GM18526 (cell line): Measurements from ENCODE around the gene TELO2.

Source experiments
- POLR2A ChIP-seq: IDR thresholded peaks from 3 replicates; pipeline ENCODE4 v1.6.1; 2011; ENCODE audit not compliant: insufficient read length; ENCODE audit errors: extremely low read depth

Gene TELO2

DNA sequence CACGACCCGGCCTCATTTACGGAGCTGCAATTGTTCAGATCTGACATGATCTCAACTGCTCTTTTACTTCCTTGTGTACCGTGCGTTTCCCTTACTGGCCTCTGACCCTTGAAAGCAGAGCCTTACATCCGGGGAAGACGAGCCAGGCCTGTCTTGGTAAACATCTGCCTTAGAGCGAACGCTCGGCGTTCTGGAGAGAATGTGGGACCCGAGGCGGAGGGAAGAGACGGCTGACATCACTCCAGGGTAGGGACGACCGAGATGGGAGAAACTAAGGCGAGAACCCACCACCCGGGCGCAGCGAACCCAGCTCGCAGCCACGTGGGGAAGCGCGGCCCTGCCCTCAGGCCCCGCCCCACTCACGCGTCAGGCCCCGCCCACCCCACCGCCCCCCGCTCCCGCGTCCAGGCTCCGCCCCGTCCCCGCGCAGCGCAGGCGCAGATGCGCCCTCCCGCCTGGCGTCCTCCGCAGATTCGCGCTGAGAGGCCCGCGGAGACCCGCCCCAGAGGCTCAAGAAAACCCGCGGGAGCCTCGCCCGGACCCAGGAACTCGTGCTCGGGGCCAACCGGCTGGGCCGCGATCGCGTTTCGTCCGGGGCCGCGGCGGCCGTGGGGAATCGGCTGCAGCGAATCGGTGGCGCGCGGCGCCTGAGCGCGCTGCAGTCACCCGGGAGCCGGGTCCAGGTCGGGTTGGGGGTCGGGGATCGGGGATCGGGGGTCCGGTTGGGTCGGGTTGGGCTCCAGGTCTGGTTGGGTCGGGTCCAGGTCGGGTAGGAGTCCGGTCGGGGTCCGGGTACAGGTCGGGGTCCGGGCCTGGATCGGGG lies at the start of gene TELO2:
Gene TELO2, plus strand, starts transcription at position 438 of the 823 bp plus-strand sequence. CDS start 922 bp downstream, outside the sequence.
- TF ChIP-seq POLR2A = peak; percentile 61

DNA sequence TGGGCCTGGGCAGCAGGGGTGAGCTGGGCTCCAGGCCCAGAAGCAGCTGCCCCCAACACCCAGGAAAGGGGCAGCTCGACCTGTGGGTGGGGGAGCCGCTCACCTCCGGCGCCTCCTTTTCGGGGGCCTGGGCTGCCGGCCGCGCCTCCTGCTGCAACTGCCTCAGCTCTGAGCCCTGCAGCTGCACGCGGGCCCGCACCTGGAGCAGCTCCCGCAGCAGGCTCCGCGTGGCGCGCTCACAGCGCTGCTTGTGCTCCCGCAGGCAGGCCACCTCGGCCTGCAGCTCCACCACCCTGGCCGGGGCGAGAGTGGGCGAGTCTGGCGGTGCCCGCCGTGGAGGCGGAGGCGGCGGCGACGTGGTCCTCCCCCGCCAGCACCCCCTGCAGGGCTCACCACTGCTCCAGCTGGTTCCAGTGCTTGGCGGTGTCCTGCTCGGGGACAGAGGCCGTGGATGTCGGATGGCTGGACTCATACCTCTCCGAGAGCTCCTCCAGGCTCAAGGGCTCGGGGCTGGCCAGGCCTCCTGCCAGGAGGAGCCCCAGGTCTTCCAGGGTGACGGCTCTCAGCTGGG lies 49.7 kb upstream of the TELO2 start:
- no peak for TF ChIP-seq POLR2A

DNA sequence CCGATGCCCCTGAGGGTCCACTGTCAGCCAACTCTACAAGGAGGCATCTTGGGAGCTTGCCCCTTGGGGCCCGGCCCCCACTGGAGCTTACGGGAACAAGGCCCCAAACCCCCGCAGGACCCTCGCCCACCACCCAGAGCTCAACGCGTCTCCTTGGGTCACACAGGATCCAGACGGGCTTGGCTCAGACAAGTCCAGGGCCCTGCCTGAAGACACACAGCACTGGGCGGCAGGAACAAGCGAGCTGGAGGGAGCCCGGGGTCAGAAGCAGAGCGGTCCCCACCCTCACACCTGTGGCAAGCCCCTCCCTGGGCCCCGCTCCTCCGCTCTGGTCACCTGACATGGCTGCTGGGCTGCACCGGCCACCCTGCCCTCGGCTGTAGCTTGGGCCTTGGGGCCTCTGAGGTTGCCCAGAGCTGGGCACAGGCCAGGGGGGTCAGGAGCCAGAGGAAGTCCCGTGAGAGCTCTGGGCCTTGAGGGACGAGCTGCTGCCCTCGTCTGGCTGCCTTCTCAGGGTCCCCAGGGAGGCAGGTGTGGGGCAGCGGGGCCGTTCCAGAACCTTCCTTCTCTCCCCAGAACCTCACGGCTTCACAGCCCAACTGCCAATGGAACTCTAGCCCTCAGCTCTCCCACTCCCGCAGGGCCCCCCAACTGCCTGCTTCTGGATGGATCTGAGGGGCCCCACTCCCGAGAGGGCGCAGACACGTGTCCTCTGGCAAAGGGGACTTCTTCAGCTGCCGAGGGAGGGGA lies 49.0 kb upstream of the TELO2 start, which contains the start of gene CCDC154:
Gene CCDC154, minus strand, starts transcription at position 577 of the 750 bp plus-strand sequence. Its CDS starts 234 bp downstream, at position 343.
- TF ChIP-seq POLR2A = no peak

DNA sequence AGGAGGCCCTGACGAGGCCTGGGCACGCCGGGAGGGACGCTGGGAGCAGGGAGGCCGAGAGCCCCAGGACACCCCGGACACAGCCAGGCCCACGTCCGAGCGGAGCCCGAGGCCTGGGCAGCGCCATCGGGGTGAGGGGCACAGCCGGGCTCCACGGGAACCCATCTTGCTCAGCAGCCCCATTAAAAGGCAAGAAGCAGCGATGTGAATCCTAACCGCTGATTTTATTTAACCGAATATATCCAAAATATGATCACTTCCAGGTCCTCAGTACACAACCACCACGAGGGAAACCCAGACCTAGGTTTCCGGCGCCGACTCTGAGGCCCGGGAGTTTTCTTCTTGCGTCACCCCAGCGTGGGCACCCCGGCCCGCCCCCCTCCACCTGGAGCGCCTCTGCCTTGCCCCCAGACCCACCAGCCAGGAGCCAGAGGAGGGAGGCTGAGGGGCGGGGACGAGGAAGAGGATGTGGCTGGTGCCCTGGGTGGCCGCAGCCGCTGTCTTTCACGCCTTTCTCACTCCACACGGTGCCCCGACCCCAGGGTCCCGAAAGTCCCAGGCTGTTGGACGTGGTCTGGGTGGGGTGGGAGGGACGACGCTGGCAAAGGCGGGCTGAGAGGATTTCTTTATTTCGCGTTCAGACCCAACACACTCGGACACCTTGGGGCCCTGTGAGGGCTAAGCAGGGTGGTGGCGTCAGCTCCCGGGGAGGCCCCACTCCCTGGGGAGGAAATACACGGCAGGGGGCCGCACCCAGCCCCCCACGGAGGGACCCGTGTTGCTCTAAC lies 48.2 kb upstream of the TELO2 start:
- no peak for TF ChIP-seq POLR2A

DNA sequence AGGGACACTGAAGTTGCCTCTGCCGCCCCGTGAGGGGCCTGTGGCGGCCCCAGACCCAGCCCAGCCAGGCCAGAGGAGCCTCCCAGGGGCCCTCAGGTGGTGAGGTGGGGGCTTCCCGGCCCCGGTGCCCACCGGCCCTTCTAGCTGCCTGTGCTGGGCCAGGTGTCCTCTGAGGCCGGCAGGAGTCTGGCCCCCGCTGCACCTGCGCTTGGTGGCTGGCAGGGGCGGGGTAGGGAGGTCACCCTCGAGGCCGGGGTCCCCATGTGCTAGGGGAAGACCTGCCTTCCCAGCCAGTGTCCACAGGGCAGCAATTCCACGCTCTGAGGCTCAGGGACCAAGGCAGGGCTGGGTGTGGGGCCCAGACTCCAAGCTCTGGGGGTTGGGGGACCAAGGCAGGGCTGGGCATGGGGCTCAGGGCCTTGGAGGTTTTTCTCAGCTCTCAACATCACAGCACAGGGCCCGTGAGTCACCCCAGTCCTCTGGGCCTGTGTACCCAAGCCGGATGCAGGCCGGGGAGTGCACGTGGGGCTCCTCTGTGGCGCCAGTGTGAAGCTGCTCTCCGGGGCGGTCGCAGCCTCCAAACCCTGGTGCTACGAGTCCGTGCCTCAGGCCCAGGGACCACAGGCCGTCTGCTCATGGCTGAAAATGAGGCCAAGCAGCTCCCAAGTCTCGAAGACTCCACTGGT lies 47.5 kb upstream of the TELO2 start:
- no peak for TF ChIP-seq POLR2A

DNA sequence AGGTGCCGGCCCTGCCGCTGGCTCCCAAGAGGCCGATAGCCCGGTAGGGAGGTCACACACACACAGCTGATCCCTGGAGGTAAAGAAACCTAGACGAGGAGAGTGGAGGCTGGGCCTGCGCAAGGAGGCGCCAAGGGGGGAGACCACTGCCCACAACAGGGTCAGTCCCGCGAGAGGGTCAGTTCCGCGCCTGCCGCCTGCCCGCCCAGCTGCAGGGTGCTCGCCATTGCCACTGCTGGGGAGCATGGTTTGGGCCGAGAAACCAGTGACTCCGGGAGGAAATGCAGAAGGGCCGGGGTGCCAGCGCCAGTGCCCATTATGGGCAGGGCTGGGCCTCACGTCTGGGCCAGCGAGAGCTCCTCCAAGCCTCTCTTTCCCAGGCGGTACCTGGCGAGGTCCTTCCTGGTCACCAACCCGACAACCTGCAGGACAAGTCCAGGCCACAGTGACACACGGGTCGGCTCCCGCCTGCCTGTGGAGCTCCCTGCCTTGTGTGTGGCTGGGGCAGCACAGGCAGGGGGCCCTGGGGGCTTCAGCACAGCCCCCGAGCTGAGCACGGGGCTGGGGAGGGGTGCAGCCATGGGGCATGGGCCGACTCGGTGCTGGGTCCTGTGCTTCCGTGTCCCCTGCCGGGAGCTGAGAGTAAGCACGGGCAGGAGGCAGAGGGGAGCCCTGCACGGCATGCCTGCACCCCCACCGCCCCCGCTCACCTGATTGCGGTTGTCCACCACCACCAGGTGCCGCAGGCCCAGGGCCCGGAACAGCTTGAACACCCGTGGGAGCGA lies 46.7 kb upstream of the TELO2 start:
- TF ChIP-seq POLR2A = no peak

DNA sequence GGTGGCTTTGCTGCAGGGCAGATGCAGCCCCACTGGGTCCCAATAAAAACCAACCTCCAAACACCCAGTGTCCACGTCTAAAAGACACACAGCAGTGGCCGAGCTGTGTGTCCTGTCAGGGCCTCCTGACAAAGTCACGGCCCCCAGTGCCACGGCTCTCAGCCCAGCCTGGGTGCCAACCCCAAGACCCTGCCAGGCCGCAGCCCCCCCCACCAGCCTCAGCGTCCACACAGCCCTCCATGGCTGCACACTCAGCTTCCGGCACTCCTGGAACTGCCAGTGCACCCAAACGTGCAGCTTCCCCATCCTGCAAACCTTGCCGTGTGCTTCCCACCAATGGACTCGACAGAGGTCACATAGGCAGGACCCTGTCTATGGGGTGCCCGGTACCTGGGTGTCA lies 45.2 kb upstream of the TELO2 start:
- no peak for TF ChIP-seq POLR2A

DNA sequence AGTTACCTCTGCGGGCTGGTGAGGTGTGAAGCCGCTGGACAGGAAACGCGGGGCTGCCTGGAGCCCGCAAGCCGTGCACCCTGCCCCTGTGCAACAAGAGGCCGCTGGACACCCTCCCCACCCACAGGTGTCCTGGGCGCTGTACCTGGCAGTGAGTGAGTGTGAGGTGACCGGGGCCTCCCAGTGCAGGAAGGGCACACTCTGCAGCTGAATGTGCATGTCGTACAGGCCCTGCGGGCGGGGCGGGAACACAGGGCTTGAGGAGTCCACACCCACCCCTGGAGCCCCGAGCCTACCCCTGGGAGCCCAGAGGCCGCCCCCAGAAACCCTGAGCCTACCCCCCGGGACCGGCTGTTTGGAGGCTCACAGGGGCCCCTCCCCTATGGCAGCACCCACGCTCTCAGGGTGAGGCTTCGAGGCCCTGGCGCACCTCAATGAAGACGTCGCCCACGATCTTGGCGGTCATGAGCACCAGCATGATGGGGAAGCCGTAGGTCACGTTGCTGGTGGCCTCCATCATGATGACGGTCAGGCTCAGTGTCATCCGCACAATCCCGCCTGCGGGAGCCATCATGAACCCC lies 44.5 kb upstream of the TELO2 start:
- no peak for TF ChIP-seq POLR2A

DNA sequence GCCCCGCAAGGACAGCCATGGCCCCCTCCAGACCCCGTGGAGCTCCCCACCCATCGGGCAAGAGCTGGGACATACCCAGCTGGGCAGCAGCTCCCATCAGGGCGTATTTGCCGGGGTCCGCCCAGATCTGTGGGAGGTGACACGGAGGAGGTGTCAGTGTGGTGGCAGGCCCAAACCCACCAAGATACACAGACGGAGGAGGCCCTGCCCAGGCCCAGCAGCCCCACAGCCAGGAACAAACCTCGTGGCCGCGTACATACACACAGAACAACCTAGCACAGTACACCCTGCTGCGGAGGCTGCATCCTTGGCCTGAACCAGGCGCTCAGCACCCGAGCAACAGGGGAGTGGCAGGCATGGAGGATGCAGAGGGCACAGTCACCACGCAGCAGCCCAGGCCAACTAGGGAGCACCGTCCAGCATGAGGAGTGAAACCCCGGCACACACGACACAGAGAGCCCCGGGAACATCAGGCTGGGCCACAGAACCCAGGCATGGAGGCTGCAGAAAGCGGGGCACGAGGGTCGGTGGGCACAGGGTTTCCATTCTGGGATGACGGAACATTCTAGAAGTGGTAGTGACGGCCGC lies 43.9 kb upstream of the TELO2 start:
- no peak for TF ChIP-seq POLR2A

DNA sequence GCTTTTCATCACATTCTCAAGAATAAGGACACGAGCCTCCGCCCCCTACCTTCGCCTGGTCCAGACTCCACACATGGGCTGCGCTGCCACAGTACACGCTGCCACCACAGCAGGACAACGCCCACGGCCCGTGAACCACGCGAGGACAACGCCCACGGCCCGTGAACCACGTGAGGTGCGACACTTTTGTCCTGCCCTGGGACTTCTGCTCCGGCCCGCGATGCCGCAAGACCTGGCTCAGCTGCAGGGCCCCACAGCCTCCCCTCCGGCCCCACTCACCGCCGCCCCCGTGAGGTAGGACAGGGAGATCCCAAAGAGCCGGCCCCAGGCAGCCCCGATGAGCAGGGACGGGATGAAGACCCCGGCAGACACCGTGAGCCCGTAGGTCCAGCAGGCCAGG lies 42.9 kb upstream of the TELO2 start:
- TF ChIP-seq POLR2A = no peak

DNA sequence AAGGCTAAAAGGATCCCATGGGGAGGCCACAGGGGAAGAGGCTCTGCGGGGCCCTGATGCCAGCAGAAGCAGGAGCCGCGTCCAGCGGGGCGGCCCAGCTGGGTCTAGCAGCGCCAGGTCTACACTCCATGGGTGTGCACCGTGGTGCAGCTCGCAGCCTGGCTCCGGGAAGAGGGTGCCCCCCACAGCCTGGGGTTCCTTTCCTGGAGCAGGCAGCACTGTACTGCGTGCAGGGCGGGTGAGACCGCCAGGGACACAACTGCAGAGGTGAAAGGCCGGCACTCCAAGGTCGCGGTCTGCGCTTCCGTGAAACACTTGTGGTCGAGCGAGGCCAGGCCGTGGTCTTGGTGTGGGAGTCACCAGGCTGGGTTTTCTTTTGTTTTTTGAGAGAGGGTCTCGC lies 42.3 kb upstream of the TELO2 start:
- no peak for TF ChIP-seq POLR2A

DNA sequence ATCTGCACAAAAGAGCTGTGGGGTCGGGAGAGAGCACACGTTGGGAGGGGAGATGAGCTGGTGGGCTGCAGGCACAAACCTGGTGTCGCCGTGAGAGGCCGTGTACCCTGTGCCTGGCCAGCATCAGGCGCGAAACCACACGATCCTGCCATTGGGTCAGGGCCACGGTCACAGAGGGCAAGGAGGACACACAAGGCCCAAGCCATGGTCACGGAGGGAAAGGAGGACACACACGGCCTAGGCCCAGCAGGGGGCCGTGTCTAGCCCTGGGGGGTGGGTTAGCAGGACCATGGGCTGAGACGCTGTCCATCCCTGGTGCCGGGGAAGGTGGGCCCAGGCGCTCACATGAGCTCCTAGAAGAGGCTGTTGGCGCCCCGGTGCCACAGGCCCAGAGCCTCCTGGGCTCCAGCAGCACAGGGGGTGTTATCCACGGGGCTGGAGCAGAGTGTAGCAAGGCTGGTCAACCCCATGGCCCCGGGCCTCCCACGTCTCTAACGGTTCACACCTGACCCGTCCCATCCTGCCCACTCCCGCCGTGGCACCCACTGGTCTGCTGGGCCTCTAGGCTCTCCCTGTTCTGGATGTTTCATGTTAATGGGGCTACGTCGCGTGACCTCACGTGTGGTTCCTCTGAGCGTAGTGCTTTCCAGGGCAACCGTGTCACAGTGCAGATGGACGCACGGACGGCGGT lies 41.3 kb upstream of the TELO2 start:
- no peak for TF ChIP-seq POLR2A
